GM12878 (cell line): Measurements from ENCODE around the gene SMU1. TPM values are rescaled to one million over a fixed set of nuclear protein-coding genes. Genes with fewer than 3 reads are reported as not detected.

Experiments used
- BCL11A ChIP-seq: IDR thresholded peaks from 2 replicates; pipeline ENCODE4 v1.6.1; 2011; ENCODE audit warnings: low read depth, low read length
- BHLHE40 ChIP-seq, 2 experiments: fragments of 450-650 bp in 1 of 2; IDR thresholded peaks; 2 replicates each; pipeline ENCODE4 v1.6.1; 2011 to 2017; ENCODE audit warnings: low read depth in 2 of 2, borderline replicate concordance in 1 of 2, improper control_type of control experiment in 1 of 2, low read length in 1 of 2, mild to moderate bottlenecking in 1 of 2
- CREB1 ChIP-seq: IDR thresholded peaks from 2 replicates; pipeline ENCODE4 v1.6.1; 2012; ENCODE audit warnings: low read depth, mild to moderate bottlenecking, inconsistent platforms
- CREM ChIP-seq: IDR thresholded peaks from 2 replicates; pipeline ENCODE4 v1.6.1; 2014; ENCODE audit warnings: antibody characterized with exemption, low read depth
- KLF5 ChIP-seq: fragments of 450-650 bp; IDR thresholded peaks from 2 replicates; pipeline ENCODE4 v1.6.1; 2014; ENCODE audit warnings: mild to moderate bottlenecking; ENCODE audit not compliant: partially characterized antibody
- MYB ChIP-seq: fragments of 150-350 bp; IDR thresholded peaks from 2 replicates; pipeline ENCODE4 v1.6.1; 2014; ENCODE audit warnings: mild to moderate bottlenecking, low read depth, low read length, borderline replicate concordance
- NRF1 ChIP-seq: conservative IDR thresholded peaks from 2 replicates; pipeline ENCODE4 v1.6.1; 2011; ENCODE audit warnings: mild to moderate bottlenecking, low read depth, low read length, improper control_type of control experiment
- POLR2A ChIP-seq: IDR thresholded peaks from 2 replicates; pipeline ENCODE4 v1.6.1; 2011; ENCODE audit warnings: low read depth, mild to moderate bottlenecking, low read length
- POU2F2 ChIP-seq: IDR thresholded peaks from 3 replicates; pipeline ENCODE4 v1.6.1; 2011; ENCODE audit warnings: low read depth, mild to moderate bottlenecking, low read length, borderline replicate concordance
- RAD51 ChIP-seq: fragments of 450-650 bp; IDR thresholded peaks from 2 replicates; pipeline ENCODE4 v1.6.1; 2016; ENCODE audit warnings: moderate library complexity, mild to moderate bottlenecking, inconsistent platforms
- SREBF1 ChIP-seq: IDR thresholded peaks from 2 replicates; pipeline ENCODE4 v1.6.1; 2012; ENCODE audit warnings: mild to moderate bottlenecking, low read length
- SRF ChIP-seq, 2 experiments: IDR thresholded peaks; 2 replicates each; pipeline ENCODE4 v1.6.1; 2011; ENCODE audit warnings: low read depth in 2 of 2, low read length in 2 of 2, mild to moderate bottlenecking in 1 of 2, moderate library complexity in 1 of 2
- STAT3 ChIP-seq: IDR thresholded peaks from 2 replicates; pipeline ENCODE4 v1.6.1; 2011; ENCODE audit warnings: low read depth, low read length, improper control_type of control experiment
- TAF1 ChIP-seq: IDR thresholded peaks from 2 replicates; pipeline ENCODE4 v1.6.1; 2011; ENCODE audit warnings: mild to moderate bottlenecking, low read depth, low read length, borderline replicate concordance
- TBL1XR1 ChIP-seq: IDR thresholded peaks from 2 replicates; pipeline ENCODE4 v1.6.1; 2012; ENCODE audit warnings: low read depth, low read length, improper control_type of control experiment
- TCF3 ChIP-seq: IDR thresholded peaks from 2 replicates; pipeline ENCODE4 v1.6.1; 2012; ENCODE audit warnings: low read depth, mild to moderate bottlenecking, low read length, borderline replicate concordance; ENCODE audit not compliant: insufficient read depth
- YBX1 ChIP-seq: fragments of 450-650 bp; IDR thresholded peaks from 2 replicates; pipeline ENCODE4 v1.6.1; 2016; ENCODE audit warnings: antibody characterized with exemption
- polyA plus RNA-seq, 11 experiments: library from polyadenylated mRNA; depleted of rRNA in 4 of 11; unstranded in 6 of 11; stranded (reverse) in 5 of 11; fragments of >200 nt; fragmentation: Nextera tagmentation in 4 of 11; fragmentation: Illumina TruSeq in 1 of 11; extraction: Ambion mirVana in 4 of 11; extraction: Trizol in 1 of 11; gene quantifications; 1 replicate in 1 of 11; 2 replicates in 10 of 11; pipeline versions ENCODE4 v1.2.1 to v1.2.3, GENCODE V29; 2011 to 2016; ENCODE audit warnings: inconsistent platforms in 2 of 11, missing spikeins in 2 of 11, low read depth in 1 of 11
- total RNA-seq, 4 experiments: library from RNA; depleted of rRNA in 3 of 4; stranded (reverse); fragments of >200 nt in 3 of 4; fragmentation: Illumina TruSeq in 1 of 4; extraction: Trizol in 1 of 4; gene quantifications; 2 replicates each; pipeline versions ENCODE4 v1.2.1 to v1.2.3, GENCODE V29; 2013 to 2021
- TF ChIP-seq, protein P1 (sequence below): IDR thresholded peaks from 2 replicates; pipeline ENCODE4 v1.6.1; 2011; ENCODE audit warnings: borderline replicate concordance, low read depth, mild to moderate bottlenecking, moderate library complexity, low read length; ENCODE audit not compliant: insufficient read depth, poor library complexity, severe bottlenecking
- TF ChIP-seq, protein P2 (sequence below): fragments of 450-650 bp; IDR thresholded peaks from 2 replicates; pipeline ENCODE4 v1.6.1; 2017; ENCODE audit warnings: borderline replicate concordance
- TF ChIP-seq, protein P3 (sequence below), 3 experiments: IDR thresholded peaks in 2 of 3; conservative IDR thresholded peaks in 1 of 3; 2 replicates each; pipeline ENCODE4 v1.5.1; 2011; ENCODE audit warnings: low read depth in 3 of 3, low read length in 3 of 3, mild to moderate bottlenecking in 3 of 3, control low read depth in 2 of 3, moderate library complexity in 2 of 3, inconsistent platforms in 1 of 3, mixed read lengths in 1 of 3; ENCODE audit not compliant: control insufficient read depth in 2 of 3, insufficient read depth in 1 of 3; ENCODE audit errors: extremely low read depth in 1 of 3

SMU1 gene
- total and polyA plus RNA-seq, 10 of the 15 experiments (the other 5 are each of a cell fraction or from before 2014, with no cell fraction given) = 18.5 to 34.6 (median 20.9) TPM

DNA sequence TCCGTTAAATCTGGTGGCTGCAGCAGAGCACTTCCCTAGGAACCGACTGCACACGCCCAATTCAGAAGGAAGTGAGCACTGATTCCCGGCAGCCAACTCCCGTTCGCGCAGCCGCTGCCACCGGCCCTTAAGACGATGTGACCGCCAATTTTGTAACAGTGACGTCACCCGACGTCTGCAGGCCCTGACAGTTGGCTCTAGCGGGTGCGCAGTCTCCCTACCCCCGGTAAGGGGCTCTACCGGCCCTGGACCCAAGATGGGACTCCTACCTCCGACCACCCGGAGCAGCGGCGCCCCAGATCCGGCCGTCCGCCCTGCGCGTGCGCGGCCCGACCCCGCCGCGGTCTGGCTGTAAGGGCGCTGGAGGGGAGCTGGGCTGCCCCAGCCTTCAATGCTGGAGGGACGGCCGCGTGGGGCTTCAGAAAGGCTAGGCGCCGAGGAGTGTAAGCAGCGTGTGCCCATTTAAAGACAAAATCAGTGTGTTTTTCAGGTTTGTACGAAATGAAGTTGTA lies 32.3 kb downstream of the SMU1 start (continued):
- TF ChIP-seq TAF1 (0 out of 2 replicates have a peak, but pooled peaks have one; percentile 5), SRF (IDR thresholded peaks at IDR 0.05; ENCODE audit: low read depth in 2 of 2, low read length in 2 of 2) (no peak), CREB1 (peak; percentile 95), TCF3 (0 out of 2 replicates have a peak, but pooled peaks have one; percentile 15), YBX1 (no peak), KLF5 (no peak), RAD51 (no peak), NRF1 (peak; percentile 51), BHLHE40 (IDR thresholded peaks at IDR 0.05; ENCODE audit: borderline replicate concordance in 1 of 2, low read depth in 2 of 2, low read length in 1 of 2) (peak in 1 of 2 experiments; percentile 30; a peak in 1 of 4 replicates), POLR2A (peak; percentile 76), POU2F2 (0 out of 3 replicates have a peak, but pooled peaks have one; percentile 52), MYB (no peak), CREM (peak; percentile 94), TBL1XR1 (no peak), STAT3 (no peak), SREBF1 (no peak), BCL11A (0 out of 2 replicates have a peak, but pooled peaks have one; percentile 18)
- TF ChIP-seq, protein P1, sequence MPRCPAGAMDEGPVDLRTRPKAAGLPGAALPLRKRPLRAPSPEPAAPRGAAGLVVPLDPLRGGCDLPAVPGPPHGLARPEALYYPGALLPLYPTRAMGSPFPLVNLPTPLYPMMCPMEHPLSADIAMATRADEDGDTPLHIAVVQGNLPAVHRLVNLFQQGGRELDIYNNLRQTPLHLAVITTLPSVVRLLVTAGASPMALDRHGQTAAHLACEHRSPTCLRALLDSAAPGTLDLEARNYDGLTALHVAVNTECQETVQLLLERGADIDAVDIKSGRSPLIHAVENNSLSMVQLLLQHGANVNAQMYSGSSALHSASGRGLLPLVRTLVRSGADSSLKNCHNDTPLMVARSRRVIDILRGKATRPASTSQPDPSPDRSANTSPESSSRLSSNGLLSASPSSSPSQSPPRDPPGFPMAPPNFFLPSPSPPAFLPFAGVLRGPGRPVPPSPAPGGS = peak; percentile 45
- TF ChIP-seq, protein P2, sequence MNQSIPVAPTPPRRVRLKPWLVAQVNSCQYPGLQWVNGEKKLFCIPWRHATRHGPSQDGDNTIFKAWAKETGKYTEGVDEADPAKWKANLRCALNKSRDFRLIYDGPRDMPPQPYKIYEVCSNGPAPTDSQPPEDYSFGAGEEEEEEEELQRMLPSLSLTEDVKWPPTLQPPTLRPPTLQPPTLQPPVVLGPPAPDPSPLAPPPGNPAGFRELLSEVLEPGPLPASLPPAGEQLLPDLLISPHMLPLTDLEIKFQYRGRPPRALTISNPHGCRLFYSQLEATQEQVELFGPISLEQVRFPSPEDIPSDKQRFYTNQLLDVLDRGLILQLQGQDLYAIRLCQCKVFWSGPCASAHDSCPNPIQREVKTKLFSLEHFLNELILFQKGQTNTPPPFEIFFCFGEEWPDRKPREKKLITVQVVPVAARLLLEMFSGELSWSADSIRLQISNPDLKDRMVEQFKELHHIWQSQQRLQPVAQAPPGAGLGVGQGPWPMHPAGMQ = no peak
- TF ChIP-seq, protein P3, sequence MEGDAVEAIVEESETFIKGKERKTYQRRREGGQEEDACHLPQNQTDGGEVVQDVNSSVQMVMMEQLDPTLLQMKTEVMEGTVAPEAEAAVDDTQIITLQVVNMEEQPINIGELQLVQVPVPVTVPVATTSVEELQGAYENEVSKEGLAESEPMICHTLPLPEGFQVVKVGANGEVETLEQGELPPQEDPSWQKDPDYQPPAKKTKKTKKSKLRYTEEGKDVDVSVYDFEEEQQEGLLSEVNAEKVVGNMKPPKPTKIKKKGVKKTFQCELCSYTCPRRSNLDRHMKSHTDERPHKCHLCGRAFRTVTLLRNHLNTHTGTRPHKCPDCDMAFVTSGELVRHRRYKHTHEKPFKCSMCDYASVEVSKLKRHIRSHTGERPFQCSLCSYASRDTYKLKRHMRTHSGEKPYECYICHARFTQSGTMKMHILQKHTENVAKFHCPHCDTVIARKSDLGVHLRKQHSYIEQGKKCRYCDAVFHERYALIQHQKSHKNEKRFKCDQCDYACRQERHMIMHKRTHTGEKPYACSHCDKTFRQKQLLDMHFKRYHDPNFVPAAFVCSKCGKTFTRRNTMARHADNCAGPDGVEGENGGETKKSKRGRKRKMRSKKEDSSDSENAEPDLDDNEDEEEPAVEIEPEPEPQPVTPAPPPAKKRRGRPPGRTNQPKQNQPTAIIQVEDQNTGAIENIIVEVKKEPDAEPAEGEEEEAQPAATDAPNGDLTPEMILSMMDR (IDR thresholded peaks at IDR 0.05 in 2 of 3, conservative IDR thresholded peaks at IDR 0.05 in 1 of 3; ENCODE audit: control insufficient read depth in 2 of 3, extremely low read depth in 1 of 3, insufficient read depth in 1 of 3, low read depth in 3 of 3, low read length in 3 of 3) = no peak
